NOMO-1 (cell line): Measurements from ENCODE around the gene PPP2R2C.

Experiments
- DNase-seq, 2 experiments: peaks; one replicate each; lab custom pipeline; 2025; ENCODE audit not compliant: unreplicated experiment in 2 of 2; lab: John Stamatoyannopoulos, UW

PPP2R2C gene

DNA sequence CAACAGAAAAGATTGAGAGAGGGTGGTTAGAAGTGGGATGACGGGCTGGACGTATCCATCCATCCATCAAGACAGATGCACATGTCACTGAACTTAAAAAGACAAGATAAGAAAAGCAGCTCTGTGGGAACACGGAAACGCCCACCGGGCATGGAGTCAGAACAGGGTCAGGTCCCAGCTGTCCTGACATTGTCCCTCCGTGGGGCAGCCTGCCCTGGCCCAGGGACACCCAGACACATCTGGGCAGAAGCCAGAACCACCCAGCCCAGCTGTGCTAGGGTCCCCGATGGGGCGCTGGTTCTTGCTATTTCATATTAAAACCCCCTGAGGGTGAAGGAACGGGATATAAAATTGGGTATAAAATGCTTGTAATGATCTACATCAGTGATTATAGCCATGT, 88.5 kb downstream of the PPP2R2C start:
- DNase-seq = no peak

DNA sequence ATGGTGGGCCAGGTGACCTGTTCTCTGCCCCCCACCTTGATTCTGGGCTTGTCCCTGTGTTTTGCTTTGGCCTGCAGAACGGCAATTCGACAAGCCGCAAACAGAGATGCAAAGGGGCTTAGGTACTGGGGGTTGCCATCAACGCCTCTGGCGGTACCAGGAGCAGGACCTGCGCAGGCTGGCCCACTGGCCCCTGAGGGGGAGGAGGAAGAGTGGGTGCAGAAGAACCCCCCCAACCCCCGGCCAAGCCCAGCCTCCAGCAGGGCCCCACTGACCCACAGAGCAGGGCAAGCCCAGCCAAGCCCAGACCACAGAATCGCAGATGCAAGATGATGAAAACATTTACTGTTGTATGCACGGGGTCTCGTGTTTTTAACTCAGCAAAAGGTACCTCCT, 89.4 kb downstream of the PPP2R2C start:
- no peak for DNase-seq

DNA sequence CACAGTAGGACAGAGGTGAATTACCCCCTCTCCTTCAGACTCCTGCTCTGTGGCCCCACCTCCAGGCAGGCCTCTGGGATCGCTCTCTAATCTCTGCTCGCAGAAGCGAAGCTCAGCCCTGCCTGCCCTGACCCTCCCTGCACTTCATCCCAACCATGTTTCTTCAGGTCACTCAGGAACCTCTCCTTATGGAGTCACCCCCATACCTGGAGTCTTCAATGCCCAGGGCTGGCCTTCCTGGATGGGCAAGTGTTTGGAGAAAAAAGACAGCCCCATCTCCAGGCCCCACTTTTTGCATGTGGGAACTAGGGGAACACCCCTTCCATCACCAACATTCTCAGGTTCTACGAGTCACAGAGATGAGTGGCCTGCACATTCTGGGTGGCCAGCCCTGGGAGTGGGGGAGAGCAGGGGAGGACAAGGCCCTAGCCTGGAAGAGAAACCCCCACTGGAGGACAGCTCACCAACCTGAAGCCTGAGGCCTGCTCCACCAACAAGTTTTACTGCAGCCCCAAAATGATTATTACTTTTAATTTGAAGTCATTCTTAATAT, 90.8 kb downstream of the PPP2R2C start:
- no peak for DNase-seq

DNA sequence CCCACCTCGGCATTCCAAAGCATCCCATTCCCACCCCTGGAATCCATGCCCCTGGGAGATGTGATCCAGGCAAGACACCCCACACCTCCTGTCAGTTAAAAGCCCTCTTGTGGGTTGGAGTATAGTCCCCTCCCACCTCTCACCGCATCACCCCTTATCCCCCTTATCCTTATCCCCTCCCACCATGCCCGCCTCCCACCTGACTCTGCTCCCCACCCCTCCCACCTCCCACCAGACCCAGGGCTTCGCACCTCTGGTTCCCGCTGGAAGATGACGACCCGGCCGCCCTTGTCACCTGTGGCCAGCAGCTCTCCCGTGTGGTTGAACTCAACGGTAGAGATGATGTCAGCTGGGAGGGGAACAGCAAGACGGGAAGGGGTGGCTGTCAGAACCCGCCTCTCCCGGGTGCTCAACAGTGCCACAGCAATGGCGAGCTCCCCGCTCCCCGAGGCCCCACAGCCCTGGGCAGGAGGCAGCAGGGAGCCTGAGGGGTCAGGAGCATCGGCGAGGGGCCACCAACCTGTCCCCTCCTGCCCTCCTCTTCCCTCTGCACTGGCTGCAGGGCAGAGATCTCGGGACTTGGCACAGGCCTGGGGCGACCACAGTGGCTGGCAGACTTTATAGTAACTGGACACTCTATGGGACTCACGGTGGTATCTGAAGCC, 91.5 kb downstream of the PPP2R2C start:
- DNase-seq = no peak

DNA sequence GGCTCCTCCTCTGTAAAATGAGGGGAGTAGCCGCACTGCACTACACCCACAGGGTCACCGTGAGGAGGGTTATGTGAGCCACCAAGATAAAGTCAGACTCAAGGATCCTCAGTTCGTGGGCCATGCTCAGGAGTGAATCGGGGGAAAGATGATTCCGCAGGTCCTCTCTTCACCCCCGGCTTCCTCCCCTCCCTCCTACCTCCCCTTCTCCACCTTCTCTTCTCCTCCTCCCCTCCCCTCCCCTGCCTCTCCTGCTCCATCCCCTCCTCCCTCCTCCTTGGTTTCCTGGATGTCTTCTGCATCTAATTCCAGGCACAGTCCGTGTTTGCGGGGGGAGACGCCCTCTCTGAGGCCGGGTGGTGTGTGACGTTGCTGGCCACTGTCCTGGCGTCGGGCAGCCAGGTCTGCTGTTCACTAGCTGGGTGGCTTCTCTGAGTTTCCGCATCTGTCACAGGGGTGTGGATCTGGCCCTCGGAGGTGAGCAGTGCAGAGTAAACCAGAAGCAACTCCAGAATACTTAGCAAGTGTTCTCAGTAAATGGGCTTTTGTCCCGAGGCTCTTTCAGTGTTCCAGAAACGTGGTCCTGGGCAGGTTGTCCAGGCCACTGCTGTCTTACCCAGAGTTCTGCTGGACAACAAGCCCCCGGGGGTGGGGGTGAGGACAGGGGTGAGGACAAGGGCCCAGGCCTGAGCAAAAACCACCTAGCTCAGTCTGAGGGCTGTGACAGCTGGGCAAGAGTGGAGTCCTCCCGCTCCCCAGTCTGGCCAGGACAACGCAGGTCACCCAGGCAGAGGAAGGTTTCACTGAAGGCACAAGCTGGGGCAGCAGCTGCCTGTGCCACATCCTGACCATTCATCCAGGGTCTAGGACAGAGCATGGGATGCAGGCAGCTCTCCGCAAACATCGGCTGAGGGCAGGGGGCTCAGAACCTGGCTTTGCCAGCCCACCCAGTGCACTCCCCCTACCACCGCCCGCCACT, 92.4 kb downstream of the PPP2R2C start:
- DNase-seq = no peak

DNA sequence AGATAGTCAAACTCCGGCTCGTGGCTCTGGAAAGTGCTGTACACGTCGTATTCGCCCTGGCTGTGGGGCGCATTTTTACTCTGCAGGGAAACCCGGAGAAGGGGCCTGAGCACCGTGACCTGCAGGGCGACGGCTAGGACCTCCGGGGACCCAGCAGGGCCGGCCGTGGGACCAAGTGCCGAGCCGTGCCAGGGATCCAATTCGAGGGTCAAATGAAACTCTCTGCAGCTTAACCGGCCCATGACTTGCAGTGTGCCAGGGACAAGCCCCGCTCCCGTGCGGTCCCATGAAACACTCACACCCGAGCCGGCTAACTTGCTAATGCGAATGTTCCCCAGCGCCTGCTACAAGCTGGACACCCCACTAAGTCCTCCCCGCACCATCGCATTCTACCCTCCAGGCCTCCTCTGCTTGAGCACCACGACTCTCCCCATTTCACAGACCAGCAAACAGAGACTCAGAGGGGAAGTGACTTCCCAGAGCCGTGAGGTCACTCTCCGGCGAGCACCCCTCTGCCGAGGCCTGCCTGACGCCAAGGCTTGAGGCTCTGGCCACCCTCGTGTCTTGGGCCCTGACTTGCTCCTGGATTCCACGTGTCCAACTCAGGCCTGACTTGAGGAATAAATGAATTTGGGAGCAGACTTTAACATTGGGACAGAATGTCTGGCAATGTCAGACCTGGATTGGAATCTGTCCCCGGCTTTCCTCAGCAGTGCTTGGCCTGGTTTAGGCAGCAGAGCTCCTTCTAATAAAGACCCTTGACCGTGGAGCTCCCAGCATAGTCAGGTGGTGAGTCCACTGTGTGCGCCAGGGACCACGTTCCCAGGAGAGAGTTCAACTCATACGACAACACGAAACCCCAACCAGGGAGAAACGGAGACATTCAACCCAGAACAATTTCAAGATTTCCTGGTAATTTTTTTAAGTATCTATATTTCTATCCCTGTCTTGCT, 93.6 kb downstream of the PPP2R2C start:
- no peak for DNase-seq

DNA sequence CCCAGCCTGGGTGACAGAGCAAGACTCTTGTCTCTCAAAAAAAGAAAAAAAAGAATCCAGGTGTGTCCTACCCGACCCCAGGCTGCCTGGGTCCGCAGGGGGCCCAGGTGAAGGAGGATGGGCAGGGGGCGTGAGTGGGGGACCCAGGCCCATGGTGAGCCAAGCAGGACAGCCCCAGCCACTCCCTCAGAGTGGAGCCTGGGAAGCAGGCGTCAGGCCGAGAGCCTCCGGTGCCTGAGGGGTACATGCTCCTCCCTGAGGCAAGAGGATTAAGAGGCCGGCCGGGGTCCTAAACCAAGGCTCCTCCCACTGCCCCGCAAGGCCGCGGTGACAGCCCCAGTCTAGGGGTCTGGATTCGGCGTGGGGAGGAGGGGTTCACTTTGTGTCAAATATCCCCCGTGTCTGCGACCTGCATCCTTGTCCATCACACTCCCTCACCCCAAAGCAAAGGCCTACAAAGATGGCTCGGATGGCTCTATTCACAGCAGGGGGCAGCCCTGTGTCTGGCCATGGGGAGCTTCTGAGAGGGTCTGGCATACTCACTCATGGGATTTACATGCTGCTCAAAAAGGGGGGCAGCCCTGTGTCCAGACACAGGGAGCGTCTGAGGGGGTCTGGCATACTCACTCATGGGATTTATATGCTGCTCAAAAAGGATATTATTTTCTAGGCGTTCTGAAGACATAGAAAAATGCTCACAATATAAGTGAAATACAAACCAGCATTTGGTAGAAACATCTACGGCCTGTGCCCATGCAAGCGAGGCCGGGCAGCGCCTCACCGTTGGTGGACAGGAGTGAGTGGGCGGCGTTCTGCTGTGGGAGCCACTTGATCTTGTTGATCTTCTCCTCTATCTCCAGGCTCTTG, 94.6 kb downstream of the PPP2R2C start:
- no peak for DNase-seq

DNA sequence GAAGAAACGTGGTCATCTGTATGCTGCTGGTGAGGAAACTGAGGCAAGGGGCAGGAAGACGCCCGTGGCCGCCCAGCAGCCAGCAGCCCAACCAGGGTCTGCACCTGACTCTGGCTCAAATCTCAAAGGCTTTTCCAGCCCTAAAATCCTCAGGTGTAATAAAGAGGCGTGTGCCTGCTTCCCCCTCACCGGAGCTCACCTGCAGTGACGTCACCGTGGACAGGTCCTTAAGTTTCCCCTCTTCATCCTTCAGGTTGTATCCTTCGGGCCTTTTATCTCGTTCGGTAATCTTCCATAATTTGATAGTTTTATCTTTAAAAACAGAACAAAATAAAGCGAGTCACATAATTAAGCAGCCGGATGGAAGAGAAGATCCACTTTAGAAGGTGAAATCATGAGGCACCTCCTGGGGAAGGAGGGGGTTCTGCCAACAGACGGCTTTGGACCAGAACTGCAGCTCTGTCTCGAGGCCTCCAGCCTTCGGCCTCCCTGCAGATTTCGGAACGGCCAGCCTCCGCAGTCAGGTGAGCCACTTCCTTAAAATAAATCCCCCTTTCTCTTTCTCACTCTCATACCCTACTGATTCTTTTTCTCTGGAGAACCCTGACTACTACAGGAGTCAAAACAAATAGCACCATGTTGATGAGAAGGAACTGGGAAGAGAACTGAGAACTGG, 96.7 kb downstream of the PPP2R2C start:
- no peak for DNase-seq

DNA sequence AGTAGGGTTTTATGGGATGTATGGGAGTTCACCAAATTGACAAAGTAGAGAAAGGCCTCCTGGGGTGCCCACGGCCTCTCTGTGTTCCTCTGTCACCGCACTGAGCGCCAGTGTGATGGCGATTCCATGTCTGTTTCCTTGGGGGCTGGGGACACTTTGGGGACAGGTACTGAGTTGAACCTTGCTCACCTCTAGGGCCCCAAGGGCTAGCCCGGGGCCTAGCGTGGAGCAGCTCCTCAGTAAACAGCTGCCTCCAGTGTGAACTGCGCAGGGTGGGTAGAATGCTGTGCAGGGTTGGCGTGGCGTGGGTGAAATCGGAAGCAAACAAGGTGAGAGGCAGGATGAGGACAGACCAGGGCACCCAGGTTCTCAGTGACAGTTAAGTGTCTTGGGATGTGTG, 97.8 kb downstream of the PPP2R2C start:
- no peak for DNase-seq

DNA sequence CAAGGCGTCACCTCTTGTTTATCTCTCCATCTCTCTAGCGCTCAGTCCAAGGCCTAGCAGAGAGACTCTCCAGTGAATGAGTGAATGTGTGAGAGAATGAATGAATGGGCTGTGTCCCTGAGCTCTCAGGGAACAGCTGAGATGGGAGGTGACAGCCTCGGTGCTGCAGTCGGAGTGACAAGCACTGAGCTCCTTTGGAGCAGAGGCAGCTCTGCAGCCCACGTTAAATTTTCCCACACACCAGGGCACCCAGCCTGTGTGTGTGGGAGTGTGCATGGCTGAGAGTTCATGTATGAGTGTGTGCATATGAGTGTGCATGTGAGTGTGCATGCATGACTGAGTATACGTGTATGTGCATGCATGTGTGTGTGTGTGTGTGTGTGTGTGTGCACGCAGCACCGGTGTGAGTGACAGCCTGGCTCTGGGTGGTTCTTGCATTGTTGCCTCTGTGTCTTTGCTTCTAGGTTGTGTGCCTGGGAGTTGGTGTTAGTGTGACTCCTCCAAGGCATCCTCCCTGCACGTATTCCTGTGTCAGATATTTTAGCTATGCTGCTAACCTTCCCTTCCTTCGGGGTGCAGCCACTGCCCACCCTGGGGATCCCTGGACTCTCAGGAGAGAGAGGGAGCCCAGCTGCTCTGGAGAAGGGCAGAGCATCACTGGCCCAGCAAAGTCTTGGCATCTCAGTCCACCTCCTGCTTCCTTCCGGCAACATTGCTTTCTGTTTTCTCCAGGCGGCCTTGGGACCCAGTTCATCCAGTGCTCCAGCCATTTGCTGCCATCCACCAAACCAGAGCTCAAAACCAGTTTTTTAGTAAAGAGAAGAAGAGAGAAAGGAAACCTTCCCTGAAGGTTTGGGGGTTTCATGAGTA, 98.6 kb downstream of the PPP2R2C start:
- DNase-seq = no peak

DNA sequence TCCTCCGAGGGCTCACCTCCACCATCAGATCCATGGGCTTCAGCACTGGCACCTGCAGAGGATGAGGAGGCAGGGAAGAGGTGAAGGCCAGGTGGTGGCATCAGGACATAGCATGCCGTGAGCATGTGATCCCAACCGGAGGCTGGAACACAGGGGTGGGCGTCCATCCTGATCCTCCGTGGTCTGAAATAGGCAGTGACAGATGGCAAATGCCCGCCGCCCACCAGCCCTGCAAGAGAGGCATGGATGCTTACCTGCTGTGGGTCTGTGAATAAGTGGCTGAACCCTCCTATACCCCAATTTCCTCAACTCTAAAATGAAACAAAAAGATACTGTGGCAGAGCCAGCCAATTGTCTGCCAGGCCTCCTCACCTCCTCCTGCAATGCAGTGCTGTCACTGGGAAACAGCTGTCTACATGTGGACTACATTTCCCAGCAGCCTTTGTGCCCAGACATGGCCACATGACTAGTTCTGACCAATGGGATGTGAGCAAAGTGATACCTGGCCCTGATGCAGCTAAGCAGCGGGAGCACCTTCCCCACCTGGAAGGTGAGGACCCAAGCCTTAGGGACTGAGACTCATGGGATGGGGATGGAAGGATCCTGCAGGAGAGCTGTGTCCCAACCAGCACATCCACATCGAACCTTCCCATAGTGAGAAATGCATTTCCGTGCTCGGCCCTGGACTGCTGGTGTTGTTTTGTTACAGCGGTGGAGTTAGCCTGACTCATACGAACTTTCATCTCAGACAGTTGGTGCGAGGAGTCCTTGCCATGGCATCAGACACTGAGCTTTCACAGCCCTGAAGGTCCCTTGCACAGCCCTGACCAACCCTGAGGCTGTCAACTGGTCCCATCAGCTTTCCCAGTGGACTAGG, 99.5 kb downstream of the PPP2R2C start:
- no peak for DNase-seq

DNA sequence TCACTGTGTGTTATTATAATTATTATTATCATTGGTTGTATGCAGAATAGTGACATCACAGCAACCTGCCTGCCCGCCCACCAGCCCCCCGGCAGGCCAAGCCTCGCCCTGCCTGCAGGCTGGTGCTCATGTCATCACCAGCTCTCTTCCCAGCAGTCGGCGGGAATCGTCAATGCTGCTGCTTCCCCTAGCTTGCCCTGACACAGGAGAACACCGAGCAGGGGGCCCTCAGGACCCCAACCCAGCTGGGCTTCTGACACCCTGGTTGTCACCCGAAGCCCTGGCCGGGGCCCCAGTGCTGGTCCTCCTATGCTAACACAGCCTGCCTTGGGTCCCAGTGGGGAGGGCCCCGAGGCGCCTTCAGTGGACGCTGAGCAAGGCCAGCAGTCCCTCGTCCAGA, 100.6 kb downstream of the PPP2R2C start:
- no peak for DNase-seq

DNA sequence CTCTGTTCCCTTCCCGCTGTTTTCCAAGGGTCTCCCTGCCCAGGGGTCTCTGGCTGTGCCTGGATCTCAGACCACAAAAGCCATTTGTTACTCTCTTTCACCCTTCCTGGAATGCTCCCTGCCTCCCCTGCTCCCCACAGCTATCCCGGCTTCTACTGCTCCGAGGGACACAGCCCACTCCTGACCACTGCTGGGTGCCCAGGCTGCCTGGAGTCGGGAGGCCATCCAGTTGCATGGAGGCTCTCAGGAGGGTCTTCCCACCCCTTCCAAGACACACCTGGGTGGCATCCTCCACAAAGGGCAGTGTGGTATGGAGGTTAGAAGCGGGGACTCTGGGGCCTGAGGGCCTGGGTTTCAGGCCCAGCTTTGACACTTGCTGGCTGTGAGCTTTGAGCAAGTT, 101.1 kb downstream of the PPP2R2C start:
- no peak for DNase-seq

DNA sequence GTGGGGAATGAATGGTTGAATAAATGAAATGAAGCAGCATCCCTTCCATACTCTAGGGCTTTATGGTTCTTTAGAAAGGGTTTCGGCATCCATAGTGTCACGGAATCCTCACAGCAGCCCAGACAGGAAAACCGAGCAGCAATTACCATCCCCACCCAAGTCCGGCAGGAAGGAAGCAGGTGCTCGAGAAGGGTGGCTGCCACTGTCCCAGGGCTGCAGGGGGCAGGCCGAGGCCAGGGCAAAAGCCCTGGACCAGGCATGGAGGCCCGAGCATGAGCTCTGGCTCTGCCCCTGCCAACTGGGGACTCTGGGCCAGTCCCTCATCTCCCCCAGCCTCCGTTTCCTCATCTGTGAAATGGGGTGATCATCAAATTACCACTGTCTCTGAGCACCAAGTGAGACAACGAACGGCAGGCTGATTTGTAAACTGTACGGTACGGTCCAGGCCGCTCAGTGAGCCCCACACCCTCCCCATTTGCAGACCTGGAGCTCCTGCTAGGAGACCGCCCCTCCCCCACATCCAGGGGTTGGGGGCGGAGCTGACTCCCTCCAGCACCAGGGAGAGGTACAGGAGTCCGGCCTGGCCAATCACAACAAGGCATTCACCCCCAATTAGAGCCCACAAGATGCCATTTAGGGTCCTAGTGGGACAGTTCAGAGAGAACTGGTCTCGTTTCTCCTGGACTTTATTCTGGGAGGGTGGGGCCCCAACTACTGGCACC, 102.3 kb downstream of the PPP2R2C start:
- DNase-seq = no peak

DNA sequence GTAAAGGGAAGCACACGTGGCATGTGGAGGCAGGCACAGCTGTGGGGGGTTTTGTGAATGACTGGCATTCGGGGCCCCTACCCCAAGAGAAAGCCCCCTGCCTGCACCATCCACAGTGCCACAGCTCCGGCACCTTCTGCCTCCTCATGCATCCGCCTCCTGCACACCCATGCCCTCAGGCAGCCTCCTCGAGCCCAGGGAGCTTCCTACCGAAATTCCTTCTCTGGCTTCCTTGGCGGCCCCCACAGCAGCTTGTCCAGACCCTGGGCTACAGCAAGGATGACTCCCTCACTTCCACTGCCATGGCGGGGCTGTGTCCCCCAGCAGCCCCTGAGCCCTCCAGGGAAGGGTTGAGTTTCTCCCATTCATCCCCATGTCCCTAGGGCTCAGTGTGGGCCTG, 102.9 kb downstream of the PPP2R2C start:
- no peak for DNase-seq

DNA sequence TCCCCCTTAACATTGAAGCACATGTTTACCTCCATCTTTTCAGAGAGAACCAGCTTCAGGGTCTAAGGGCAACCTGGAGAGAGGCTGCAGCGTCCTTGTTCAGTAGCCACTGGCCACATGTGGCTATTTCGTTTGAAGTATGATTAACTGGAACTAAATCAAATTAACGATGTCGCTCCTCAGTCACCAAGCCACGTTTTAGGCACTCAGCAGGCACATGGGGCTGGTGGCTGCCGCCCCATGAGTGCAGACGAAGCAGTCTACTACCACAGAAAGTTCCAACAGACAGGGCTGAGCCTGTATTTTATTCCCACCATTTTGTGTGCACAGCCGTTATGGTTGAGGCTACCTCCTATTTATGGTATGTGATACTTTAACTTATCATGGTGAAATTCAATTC, 103.4 kb downstream of the PPP2R2C start:
- no peak for DNase-seq

DNA sequence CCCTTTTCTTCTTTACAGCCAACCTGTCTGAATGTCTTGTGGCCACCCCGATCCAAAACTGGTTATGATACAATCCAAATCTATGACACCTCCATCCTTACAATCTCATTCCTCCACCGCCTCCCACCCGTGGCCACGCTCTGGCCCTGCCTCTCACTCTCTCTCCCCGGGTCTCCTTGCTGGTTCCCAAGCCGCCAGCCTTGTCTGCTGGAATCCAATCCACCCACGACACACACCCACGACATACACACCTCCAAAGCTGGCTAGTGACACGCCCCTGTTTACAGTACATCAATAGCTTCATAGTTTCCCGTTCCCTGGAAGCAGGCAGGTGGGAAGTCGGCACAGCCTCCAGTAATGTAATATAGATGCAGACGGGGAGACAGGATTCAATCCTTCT, 103.8 kb downstream of the PPP2R2C start:
- no peak for DNase-seq
